GM12892 (cell line): ENCODE data around the gene OTOG.

Experiments used
- DNase-seq: peaks from one replicate; pipeline ENCODE4 v3.0.0; 2011; ENCODE audit not compliant: insufficient read length
- FAIRE-seq: peaks from 2 replicates; lab custom pipeline; 2011; peaks lifted over from hg19 to GRCh38; lab: Jason Lieb, UNC
- POLR2A ChIP-seq: IDR thresholded peaks from 2 replicates; pipeline ENCODE4 v1.6.1; 2011; ENCODE audit warnings: low read depth, low read length, control low read depth
- POLR2AphosphoS5 ChIP-seq: IDR thresholded peaks from 2 replicates; pipeline ENCODE4 v1.6.1; 2011; ENCODE audit warnings: low read depth, low read length, control low read depth
- TAF1 ChIP-seq: IDR thresholded peaks from 2 replicates; pipeline ENCODE4 v1.6.1; 2011; ENCODE audit warnings: low read depth, mild to moderate bottlenecking, control low read depth, low read length, borderline replicate concordance

Gene OTOG

GRCh38 chr11:17510507-17511206 is 36.4 kb upstream of the OTOG start:
- no peak for TF ChIP-seq POLR2AphosphoS5
- TF ChIP-seq TAF1 = no peak
- TF ChIP-seq POLR2A = no peak
- no peak for FAIRE-seq
- no peak for DNase-seq

GRCh38 chr11:17511571-17511970 is 35.5 kb upstream of the OTOG start:
- TF ChIP-seq POLR2A (no peak), TAF1 (no peak), POLR2AphosphoS5 (no peak)
- FAIRE-seq (no peak), DNase-seq (no peak)

DNA sequence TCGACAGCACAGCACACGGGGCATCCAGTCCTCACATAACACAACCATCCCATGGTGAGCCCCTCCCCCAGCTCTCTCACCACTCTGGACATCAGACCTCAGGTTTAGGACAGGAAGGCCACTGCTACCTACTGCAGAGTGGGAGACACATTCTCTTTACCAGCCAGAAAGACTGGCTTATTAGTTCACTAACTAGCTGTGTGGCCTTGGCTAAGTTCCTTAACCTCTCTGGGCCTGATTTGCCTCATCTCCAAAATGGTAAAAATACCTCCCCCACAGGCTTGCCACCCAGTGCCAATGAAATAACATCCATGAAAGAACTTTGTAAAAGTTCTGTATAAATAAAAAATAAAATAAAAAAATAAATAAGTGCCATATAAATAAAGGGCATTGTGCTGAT is 35.0 kb upstream of the OTOG start:
- DNase-seq (no peak), FAIRE-seq (no peak)
- TF ChIP-seq POLR2A = no peak
- no peak for TF ChIP-seq POLR2AphosphoS5
- no peak for TF ChIP-seq TAF1

DNA sequence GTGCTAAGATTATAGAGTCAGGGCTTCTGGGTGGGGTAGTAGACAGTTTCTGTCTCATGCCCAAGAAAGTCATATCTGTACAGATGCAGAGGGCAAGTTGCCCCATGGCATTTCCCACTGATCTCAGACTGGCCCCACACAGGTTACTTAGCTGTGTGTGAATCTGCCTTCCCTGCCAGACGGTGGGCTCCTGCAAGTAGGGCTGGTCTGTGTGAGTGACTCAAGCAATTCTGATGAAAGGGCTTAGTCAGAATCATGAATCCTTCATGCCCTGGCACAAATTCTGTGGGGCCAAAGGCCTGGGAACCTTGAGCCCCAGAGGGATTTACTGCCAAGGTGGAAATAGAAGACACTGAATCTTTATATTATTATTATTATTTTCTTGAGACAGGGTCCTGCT is 33.2 kb upstream of the OTOG start:
- DNase-seq (no peak), FAIRE-seq (no peak)
- TF ChIP-seq TAF1 (no peak), POLR2A (no peak), POLR2AphosphoS5 (no peak)

- TF ChIP-seq POLR2AphosphoS5 = no peak
- TF ChIP-seq POLR2A = no peak
- TF ChIP-seq TAF1 = no peak
- FAIRE-seq (no peak), DNase-seq (no peak)
Measured at GRCh38 chr11:17514476-17514875, 32.6 kb upstream of the OTOG start.

GRCh38 chr11:17515443-17516176 is 31.4 kb upstream of the OTOG start:
- FAIRE-seq = no peak
- DNase-seq = no peak
- TF ChIP-seq TAF1 (no peak), POLR2AphosphoS5 (no peak), POLR2A (no peak)

DNA sequence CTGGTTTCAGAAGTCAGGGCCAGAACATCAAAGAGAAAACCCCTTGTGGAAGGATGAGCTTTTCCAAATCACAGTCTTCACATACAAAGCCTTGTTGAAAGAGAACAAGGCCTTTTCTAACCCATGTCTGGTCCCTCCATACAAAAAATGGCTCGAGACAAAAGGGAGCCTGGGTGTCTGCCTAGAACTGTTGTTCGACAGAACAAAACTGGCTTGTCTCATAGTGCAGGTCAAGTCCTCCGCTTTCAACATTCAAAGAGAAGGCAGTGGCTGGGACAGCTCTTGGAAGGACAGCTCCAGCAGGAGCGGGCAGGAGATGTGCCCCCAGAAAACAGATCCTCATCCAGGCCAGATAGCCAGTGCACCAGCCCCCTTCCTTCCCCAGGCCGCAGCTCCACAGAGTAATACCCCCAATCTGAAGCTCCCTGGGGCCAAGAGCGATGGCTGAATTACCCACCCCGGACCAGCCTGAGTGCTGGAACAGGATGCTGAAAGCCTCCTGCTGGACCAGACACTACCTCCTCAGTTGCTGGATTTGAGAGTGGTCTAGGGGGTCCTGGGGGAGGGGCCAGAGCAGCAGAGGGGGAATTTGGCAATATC is 30.4 kb upstream of the OTOG start:
- TF ChIP-seq TAF1 = no peak
- TF ChIP-seq POLR2AphosphoS5 = no peak
- no peak for TF ChIP-seq POLR2A
- DNase-seq = no peak
- no peak for FAIRE-seq

DNA sequence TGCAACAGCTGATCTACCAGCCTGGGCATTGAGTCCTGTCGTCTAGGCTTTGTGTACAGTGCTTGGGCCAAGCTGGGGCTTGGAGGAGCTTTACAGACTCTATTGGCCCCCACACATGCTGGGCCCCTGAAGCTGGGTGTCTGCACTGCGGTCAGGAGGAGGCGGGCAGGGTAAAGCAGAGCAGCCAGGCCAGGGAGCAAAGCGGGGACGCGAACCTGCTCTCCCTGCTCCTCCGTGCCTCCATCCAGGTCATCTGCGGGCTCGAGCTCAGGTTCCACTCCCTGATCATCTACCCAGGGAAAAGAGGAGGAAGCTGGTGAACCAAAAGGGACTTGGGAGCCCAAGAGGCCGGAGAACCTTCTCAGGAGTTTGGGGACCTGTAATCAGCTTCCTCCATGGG is 29.9 kb upstream of the OTOG start:
- no peak for DNase-seq
- TF ChIP-seq POLR2AphosphoS5 (no peak), TAF1 (no peak), POLR2A (no peak)
- no peak for FAIRE-seq

DNA sequence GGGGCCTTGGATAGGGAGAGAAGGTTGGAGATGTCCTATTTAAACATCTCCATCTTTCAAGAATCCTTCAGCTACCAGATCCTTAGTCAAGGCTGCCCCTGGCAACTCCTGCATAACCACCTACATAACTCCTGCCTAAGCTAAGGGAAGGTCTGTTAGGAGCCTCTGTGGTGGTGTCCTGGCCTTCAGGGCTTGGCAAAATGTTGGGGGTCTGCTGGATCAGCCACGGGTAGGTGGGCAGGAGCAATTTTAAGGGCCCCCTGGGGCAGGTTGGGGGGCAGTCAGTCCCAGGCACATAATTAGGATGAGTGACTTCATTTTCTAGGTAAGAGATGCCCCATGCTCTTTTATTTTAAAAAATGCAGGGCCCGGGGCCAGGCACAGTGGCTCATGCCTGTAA is 28.7 kb upstream of the OTOG start:
- no peak for FAIRE-seq
- TF ChIP-seq POLR2A (no peak), TAF1 (no peak), POLR2AphosphoS5 (no peak)
- no peak for DNase-seq

DNA sequence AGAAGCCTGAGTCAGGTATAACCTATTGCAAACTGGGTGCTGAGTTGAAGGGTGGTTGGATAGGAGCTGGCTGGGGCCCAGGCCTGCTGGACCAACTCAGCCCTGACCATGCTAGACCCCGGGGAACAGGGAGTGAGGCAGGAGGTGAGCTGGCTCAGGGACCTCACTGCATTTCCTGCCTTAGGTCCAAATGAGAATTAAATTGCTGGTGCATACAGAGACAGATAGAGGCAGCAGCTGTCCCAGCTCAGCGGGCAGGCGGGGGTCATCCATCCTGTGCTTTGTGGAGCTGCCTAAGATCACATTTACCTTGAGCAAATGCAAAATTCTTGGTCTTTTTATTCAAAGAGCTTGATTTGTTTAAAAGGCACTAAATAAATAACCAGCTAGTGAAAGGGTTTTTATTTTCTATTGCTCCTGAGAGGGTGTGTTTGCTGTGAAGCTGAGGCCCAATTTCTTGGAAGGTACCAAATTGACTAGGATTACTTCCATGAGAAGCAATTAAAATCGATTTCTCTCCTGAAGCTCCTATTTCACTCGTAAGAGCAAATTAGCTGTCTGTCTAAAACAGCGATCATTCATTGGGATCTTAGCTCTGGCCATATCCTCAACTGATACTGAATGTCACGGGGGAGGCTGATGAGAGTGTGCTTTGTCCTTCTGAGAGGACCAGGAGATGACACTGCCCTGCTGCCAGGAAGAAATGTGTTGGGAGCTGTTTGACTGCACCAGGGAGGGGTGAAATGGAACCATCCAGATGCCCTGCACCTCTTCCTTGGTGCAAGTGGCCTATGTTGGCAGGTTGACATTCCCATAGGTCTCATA is 27.8 kb upstream of the OTOG start:
- no peak for FAIRE-seq
- no peak for TF ChIP-seq POLR2AphosphoS5
- no peak for TF ChIP-seq TAF1
- no peak for TF ChIP-seq POLR2A
- no peak for DNase-seq

DNA sequence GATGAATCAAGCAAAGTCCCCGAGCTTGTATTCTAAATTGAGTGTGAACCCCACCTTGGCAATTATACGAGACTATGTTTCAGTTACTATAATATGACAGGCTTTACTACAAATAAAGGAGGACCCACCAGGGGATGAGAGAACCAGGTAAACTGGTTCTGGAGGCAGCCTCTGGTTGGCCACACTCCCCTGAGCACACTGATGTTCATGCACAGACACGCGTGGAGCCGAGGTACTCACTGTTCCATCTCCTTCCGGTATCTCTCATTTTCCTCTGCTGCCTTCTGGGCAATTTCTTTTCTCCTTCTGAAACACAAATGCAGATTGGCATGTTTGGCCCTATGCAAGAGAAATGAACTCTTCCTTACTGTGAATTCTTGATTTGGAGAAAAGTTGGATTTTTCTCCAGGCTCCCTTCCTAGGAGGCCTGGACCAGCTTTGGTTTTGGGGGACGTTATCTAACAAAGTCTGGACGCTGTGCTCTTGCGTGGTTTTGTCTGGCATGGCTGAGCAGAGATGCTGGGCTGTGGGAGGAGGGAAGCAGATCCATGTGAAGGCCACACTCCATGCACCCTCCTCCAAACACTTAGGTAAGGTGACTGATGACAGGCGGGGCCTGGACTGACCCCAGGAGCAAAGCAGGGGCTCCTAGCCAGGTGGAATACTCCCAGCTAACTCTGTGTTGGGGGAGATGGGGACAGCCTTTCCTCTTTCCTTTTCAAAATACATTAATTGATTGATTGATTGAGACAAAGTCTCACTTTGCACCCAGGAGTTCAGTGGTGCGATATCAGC is 25.8 kb upstream of the OTOG start:
- FAIRE-seq (no peak), DNase-seq (no peak)
- TF ChIP-seq POLR2A = no peak
- TF ChIP-seq TAF1 = no peak
- TF ChIP-seq POLR2AphosphoS5 = no peak
